ENCODE data around the gene SOX1. TPM values are rescaled to one million over a fixed set of nuclear protein-coding genes. Genes with fewer than 3 reads are reported as not detected.

The SOX1 gene
- total RNA-seq, 1 donor from 2014 or later = not detected

DNA sequence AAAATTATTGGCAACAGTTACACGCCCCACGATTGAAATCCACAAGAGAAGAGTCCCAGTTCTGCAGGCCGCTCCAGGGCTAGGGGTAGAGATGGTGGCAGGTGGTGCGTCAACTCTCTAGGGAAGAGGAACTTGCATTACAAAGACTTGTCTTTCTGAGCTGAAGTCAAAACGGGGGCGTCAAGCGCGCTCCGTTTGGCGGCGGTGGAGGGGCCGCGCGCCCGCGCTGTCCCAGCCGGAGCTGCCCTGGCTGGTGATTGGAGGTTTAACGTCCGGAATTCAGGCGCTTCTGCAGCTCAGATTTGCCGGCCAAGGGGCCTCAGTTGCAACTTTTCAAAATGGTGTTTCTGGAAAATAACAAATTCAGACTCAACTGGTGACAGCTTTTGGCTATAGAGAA, 38.9 kb downstream of the SOX1 start:
- DNase-seq (ENCODE audit: low spot score) = no peak
- intact Hi-C loops (cut with micrococcal nuclease) = loop anchor here (10.0 kb wide), 1 partner anchor 51 kb away; no protein-coding TSS in a partner anchor
- no peaks in the 10 kb centered on the region for H3K36me3 Mint-ChIP-seq (ENCODE audit: low read depth)
- no peak overlapping the region for H3K27ac Mint-ChIP-seq
- H3K9me3 Mint-ChIP-seq = no peaks in the 10 kb centered on the region
- H3K4me3 Mint-ChIP-seq = no peak overlapping the region
- peaks cover 39% of the 10 kb centered on the region for H3K27me3 Mint-ChIP-seq (ENCODE audit: insufficient read depth)
- H3K4me1 Mint-ChIP-seq (ENCODE audit: low read depth) = no peaks in the 10 kb centered on the region

DNA sequence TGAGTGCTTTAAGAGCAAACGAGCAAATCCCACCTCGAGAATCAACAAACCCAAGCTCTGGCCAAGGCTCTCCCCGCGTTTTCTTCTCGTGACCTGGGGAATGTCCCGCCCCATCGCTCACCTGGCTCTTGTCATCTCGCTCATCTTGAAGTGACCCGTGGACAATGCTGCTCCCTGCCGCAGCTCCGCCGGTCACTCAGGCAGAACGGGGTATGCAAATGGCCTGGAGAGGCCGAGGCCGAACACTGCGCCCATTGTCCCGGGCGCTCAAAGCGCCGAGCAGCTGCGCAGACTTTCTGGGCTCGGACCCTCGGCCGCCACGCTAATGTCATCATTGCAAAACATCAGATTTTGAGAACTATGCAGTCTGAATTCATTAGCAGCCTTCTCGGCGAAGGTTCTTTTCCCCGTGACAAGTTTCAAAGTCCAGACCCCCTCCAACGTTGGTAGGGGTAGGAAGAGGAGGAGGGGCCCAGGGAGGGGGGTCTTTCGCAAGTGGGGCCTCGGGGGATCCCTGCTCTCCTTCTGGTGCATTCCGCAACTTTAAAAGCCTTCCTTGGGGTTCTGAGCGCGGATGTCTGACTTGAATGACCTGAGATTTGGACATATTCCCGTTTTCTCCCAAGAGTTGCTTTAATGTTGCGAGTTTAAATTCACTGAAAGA, 39.7 kb downstream of the SOX1 start:
- no peak overlapping the region for H3K4me3 Mint-ChIP-seq
- no peaks in the 10 kb centered on the region for H3K4me1 Mint-ChIP-seq (ENCODE audit: low read depth)
- H3K27ac Mint-ChIP-seq = no peak overlapping the region
- intact Hi-C loops (cut with micrococcal nuclease) = loop anchor here (10.0 kb wide), 1 partner anchor 52 kb away; no protein-coding TSS in a partner anchor
- H3K27me3 Mint-ChIP-seq (ENCODE audit: insufficient read depth) = peaks cover 39% of the 10 kb centered on the region
- DNase-seq (ENCODE audit: low spot score) = no peak
- no peaks in the 10 kb centered on the region for H3K9me3 Mint-ChIP-seq
- H3K36me3 Mint-ChIP-seq (ENCODE audit: low read depth) = no peaks in the 10 kb centered on the region

DNA sequence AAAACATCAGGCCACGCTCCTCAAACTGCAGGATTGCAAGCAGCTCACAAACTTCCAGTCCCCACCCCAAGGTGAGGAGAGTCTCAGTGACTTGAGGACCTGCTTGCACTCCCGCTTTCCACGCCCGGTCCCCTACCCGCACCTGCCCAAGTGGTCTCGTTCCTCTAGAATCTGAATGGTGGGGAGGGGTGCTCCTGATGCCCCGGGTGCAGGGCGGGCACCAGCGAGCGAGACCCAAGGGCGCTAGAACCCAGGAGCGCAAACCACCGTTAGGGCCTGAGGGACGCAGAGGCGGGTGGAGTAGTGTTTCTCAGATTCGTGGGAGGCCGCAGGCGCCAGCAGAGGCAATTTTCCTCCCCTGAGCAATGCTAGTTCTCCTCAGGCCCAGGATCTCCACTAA, 40.3 kb downstream of the SOX1 start:
- no peaks in the 10 kb centered on the region for H3K9me3 Mint-ChIP-seq
- no peaks in the 10 kb centered on the region for H3K36me3 Mint-ChIP-seq (ENCODE audit: low read depth)
- peaks cover 39% of the 10 kb centered on the region for H3K27me3 Mint-ChIP-seq (ENCODE audit: insufficient read depth)
- no peak overlapping the region for H3K4me3 Mint-ChIP-seq
- no peak overlapping the region for H3K27ac Mint-ChIP-seq
- intact Hi-C loops (cut with micrococcal nuclease) = loop anchor here (10.0 kb wide), 1 partner anchor 52 kb away; no protein-coding TSS in a partner anchor
- DNase-seq (ENCODE audit: low spot score) = no peak
- H3K4me1 Mint-ChIP-seq (ENCODE audit: low read depth) = no peaks in the 10 kb centered on the region

DNA sequence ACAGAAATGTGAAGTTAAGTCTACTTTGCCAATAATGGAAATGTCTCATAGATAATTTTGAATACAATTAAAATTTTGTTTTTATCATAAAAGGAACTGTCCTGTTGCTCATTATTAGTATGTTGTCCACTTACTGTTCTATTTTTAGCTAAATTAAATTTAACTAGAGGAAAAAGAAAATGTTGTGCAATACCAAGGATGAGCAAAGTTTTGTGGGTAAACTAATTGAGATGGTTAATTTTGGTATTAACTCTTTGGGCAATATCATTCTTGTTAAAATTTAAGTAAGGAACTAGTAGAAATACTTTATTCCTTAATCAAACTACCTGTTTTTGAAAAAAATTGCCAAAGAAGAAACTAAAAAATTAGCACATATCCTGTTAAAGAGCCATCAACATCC, 43.5 kb downstream of the SOX1 start:
- Mint-ChIP-seq H3K36me3 (ENCODE audit: low read depth) (no peaks in the 10 kb centered on the region), H3K4me1 (ENCODE audit: low read depth) (peaks cover 5% of the 10 kb centered on the region), H3K9me3 (no peaks in the 10 kb centered on the region), H3K27me3 (ENCODE audit: insufficient read depth) (peaks cover 41% of the 10 kb centered on the region), H3K27ac (no peak overlapping the region), H3K4me3 (no peak overlapping the region)
- intact Hi-C loops (cut with micrococcal nuclease) = no loop called here
- no peak for DNase-seq (ENCODE audit: low spot score)

DNA sequence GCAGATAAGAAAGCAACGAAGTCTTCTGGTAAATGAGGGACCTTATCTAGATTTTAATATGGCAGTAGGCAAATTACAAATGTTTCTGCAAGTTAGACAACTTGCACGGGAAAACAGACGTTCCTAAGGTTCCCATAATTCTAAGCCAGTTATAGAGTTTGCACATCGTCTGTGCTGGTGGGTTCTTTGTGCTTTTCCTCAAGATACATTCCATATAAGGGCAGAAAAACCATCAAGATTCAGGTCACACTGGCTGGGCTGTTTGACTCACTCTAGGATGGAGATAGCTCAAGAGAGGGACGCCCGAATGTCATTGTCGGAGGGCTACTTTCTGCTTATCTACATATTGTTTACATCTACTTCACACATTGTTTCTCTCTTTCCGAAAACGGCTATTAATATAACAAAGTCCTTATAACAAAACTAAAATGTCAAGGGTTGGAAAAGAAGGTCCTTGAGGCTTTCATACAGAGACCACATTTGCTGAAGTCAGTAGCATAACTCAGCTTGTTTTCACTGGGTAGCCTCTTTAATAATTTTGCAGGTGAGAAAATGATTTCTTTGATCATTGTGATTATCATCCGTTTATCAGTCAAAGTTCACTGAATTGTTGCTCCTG, 44.4 kb downstream of the SOX1 start:
- no peak overlapping the region for H3K27ac Mint-ChIP-seq
- H3K4me3 Mint-ChIP-seq = no peak overlapping the region
- peaks cover 5% of the 10 kb centered on the region for H3K4me1 Mint-ChIP-seq (ENCODE audit: low read depth)
- H3K27me3 Mint-ChIP-seq (ENCODE audit: insufficient read depth) = peaks cover 35% of the 10 kb centered on the region
- intact Hi-C loops (cut with micrococcal nuclease) = no loop called here
- no peaks in the 10 kb centered on the region for H3K9me3 Mint-ChIP-seq
- DNase-seq (ENCODE audit: low spot score) = no peak
- H3K36me3 Mint-ChIP-seq (ENCODE audit: low read depth) = no peaks in the 10 kb centered on the region

DNA sequence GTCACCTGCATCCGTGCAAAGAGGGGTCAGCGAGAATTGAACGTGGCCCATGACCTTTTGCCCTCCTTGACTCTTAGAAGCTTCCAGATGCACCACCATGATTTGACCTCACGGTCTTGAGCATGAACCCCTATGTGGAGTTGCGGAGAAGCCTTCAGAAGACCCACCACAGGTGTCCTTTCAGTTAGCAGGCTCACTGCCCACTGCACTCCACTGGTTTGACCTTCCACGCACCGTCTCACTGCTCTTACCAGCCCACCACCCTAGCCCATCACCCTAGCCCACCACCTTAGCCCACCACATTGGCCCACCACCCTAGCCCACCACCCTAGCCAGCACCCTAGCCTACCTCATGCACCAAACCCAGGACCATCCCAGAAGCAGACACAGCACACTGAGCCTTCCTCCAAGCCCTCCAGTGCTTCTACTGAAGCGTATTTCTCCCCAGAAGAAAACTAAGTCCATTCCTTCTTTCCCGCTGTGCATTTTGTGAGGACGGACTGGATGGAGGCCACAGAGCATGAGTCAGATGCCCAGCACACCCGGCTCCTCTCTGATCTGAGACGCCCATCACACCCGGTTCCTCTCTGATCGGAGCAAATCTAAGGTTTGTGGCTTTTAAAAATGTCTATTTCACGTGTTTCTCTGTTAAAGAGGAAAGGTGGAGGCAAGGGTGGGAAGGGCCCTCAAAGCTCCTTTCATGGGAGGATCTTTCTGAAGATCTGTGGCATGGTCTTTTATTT, 45.8 kb downstream of the SOX1 start:
- Mint-ChIP-seq H3K36me3 (ENCODE audit: low read depth) (no peaks in the 10 kb centered on the region), H3K4me1 (ENCODE audit: low read depth) (peaks cover 5% of the 10 kb centered on the region), H3K9me3 (no peaks in the 10 kb centered on the region), H3K4me3 (no peak overlapping the region), H3K27ac (no peak overlapping the region), H3K27me3 (ENCODE audit: insufficient read depth) (peaks cover 25% of the 10 kb centered on the region)
- no peak for DNase-seq (ENCODE audit: low spot score)
- intact Hi-C loops (cut with micrococcal nuclease) = no loop called here

DNA sequence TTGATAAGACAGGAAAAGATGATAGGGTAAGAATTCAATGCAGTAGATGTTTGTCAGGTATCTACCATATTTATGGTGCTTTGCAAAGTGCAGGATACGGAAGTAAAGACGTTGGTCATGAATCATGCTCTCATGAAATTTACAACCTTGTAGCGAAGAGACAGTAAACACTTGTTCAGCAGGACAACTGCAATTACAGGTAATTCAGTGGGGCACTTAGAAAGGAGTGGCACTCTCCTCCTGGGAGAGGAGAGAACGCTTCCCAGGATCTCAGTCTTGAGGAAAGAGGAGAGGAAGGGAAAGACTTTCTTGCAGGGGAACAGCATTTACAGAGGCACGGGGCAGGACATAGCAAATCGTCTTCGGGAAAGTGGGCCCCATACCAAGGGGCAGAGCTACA, 46.4 kb downstream of the SOX1 start:
- H3K4me1 Mint-ChIP-seq (ENCODE audit: low read depth) = peaks cover 5% of the 10 kb centered on the region
- no peak for DNase-seq (ENCODE audit: low spot score)
- H3K27me3 Mint-ChIP-seq (ENCODE audit: insufficient read depth) = peaks cover 24% of the 10 kb centered on the region
- no peaks in the 10 kb centered on the region for H3K36me3 Mint-ChIP-seq (ENCODE audit: low read depth)
- H3K4me3 Mint-ChIP-seq = no peak overlapping the region
- H3K9me3 Mint-ChIP-seq = no peaks in the 10 kb centered on the region
- intact Hi-C loops (cut with micrococcal nuclease) = no loop called here
- H3K27ac Mint-ChIP-seq = no peak overlapping the region

DNA sequence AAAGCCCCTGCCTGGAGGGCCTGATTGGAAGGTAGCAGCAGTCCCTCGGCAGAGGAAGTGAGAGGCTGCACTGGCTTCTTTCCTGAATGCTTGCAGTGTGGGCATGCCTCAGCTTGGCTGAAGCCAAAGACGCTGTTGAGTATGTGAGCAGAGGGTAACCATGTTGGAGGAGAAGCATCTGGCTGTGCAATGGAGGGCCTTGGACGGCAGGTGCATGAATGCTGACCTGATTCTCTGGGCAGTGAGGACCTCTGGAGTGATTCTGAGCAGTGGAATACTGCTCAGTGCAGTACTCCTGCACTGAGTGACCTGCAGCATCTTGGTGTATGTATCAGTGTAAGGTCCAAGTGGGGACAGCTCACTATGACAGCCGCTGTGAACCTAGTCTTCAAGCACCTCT, 46.9 kb downstream of the SOX1 start:
- DNase-seq (ENCODE audit: low spot score) = no peak
- H3K27ac Mint-ChIP-seq = no peak overlapping the region
- H3K36me3 Mint-ChIP-seq (ENCODE audit: low read depth) = no peaks in the 10 kb centered on the region
- no peaks in the 10 kb centered on the region for H3K9me3 Mint-ChIP-seq
- no peak overlapping the region for H3K4me3 Mint-ChIP-seq
- intact Hi-C loops (cut with micrococcal nuclease) = no loop called here
- H3K27me3 Mint-ChIP-seq (ENCODE audit: insufficient read depth) = peaks cover 21% of the 10 kb centered on the region
- peaks cover 5% of the 10 kb centered on the region for H3K4me1 Mint-ChIP-seq (ENCODE audit: low read depth)

DNA sequence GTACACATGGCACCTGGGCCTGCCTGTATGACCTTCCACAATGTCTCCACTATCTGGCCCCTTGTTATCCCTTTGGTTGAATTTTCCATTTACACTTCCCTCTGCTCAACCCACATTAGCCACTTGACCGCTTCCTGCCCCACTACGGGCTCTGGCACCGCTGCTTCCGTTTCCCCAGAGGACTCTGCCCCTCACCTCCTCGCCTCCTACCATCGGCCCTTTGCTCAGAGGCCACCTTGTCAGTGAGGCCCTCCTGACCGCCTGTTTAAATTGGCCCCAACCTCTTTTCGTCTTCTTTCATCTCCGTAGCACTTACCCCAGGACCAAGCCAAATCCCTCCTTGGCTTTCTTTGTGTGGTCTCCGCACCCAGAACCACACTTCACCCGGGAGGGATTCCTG, 47.4 kb downstream of the SOX1 start:
- Mint-ChIP-seq H3K9me3 (no peaks in the 10 kb centered on the region), H3K27me3 (ENCODE audit: insufficient read depth) (peaks cover 21% of the 10 kb centered on the region), H3K4me1 (ENCODE audit: low read depth) (peaks cover 5% of the 10 kb centered on the region), H3K27ac (no peak overlapping the region), H3K4me3 (no peak overlapping the region), H3K36me3 (ENCODE audit: low read depth) (no peaks in the 10 kb centered on the region)
- DNase-seq (ENCODE audit: low spot score) = no peak
- intact Hi-C loops (cut with micrococcal nuclease) = no loop called here

DNA sequence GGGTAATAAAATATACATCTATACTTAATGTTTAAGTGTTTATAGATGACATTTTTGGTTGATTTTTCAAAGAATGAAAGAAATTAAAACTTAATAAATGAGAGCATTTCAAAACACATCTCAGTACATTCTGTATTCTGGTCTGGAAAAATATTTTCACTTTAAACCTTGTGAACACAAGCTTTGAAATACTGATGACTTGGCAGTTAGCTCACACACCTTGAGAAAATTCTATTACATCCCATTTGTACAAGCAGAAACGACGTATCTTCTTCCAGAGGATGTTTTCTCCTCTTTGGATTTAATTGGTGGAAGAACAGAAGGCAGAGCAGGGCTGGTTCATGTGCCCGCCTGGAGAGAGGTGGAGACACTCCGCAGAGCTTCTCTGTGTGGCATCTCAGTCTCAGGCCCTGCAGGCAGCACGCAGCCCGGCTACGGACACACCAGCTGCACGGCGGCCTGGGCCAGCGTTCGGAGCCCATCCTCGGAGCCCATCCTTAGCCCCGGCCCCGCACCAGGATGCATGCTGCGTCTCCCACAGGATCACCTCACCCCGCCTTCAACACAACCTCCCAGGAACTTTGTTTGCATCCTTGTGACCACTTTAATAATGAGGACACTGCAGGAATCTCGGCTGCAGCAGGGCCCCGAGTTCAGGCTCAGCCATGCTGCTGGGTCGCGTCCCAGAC, 48.6 kb downstream of the SOX1 start:
- Mint-ChIP-seq H3K4me3 (no peak overlapping the region), H3K36me3 (ENCODE audit: low read depth) (no peaks in the 10 kb centered on the region), H3K9me3 (no peaks in the 10 kb centered on the region), H3K4me1 (ENCODE audit: low read depth) (peaks cover 5% of the 10 kb centered on the region), H3K27ac (no peak overlapping the region), H3K27me3 (ENCODE audit: insufficient read depth) (peaks cover 19% of the 10 kb centered on the region)
- no peak for DNase-seq (ENCODE audit: low spot score)
- intact Hi-C loops (cut with micrococcal nuclease) = no loop called here

DNA sequence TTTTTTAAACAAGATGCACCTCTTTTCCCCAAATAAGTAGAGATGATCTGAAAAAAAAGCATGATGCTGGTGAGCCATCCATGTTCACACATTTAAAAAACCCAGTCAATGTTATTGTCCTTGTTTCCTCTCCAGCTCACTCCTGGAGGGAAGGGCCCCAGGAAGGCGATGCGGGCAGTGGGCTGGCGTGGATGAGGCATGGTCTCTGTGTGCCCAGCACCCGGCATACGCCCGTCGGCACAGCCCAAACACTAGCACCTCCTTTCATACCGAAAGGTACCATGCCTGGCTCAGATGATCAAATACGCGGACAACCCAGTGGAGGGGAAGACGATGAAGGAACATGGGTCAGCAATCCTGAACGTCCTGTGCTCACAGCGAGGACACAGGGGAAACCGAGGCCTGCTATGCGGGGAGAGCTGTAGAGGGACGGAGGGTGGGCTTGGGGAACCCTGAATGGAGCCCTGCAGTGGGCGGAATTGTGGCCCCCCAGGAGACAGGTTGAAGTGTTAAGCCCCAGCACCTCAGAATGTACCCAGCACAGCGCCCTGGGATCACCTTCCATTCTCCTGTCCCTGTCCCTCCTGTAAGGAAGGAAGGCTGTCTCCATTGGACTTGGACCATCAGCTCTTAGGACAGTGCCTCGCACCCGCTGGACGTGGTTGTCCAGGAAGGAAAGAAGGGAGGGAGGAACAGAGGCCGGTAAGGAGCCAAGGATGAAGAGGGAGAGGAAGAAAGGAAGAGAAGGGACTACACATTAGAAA, 49.4 kb downstream of the SOX1 start:
- intact Hi-C loops (cut with micrococcal nuclease) = no loop called here
- H3K9me3 Mint-ChIP-seq = no peaks in the 10 kb centered on the region
- H3K27ac Mint-ChIP-seq = no peak overlapping the region
- peaks cover 13% of the 10 kb centered on the region for H3K27me3 Mint-ChIP-seq (ENCODE audit: insufficient read depth)
- DNase-seq (ENCODE audit: low spot score) = no peak
- H3K4me3 Mint-ChIP-seq = no peak overlapping the region
- peaks cover 5% of the 10 kb centered on the region for H3K4me1 Mint-ChIP-seq (ENCODE audit: low read depth)
- no peaks in the 10 kb centered on the region for H3K36me3 Mint-ChIP-seq (ENCODE audit: low read depth)

DNA sequence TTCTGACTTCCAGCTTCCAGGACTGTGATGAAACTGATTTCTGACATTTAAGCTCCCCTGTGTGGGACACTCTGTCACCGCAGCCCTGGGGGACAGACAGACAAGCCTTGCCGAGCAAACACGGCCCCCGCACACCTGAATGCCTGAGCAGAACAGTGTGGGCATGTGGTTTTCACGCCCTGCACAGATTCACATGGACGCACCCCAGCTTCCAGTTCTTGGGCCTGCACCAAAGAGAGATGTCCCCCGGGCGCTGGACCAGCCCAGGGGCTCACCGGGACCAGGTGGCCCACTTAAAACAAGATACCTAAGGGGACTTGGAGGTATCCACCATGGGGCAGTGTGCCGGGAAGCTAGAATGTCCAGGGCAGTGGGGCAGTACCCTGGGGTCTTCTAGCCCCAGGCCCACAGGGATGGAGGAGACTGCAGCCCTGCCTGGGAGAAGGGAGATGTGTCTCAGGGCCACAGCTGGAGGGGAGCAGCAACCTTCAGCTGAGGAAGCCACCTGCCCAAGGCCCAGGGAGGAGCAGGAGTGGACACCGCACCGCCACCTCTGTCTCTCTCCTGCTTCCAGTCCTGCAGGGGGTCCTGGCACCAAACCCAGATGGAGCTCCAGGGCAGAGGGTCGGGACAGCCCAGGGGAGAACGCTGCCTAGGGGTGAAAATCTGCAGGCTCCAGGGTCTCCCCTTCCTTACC, 50.5 kb downstream of the SOX1 start:
- no peak for DNase-seq (ENCODE audit: low spot score)
- Mint-ChIP-seq H3K4me1 (ENCODE audit: low read depth) (peaks cover 5% of the 10 kb centered on the region), H3K9me3 (no peaks in the 10 kb centered on the region), H3K27ac (no peak overlapping the region), H3K27me3 (ENCODE audit: insufficient read depth) (peaks cover 7% of the 10 kb centered on the region), H3K36me3 (ENCODE audit: low read depth) (no peaks in the 10 kb centered on the region), H3K4me3 (no peak overlapping the region)
- intact Hi-C loops (cut with micrococcal nuclease) = no loop called here

All from activated T-helper 1 cell treated with anti-CD3 and anti-CD28 coated beads, Interleukin-12 subunit alpha, Interleukin-12 subunit beta, Interleukin-2, Interleukin-4 antibody, amounts not matched to agents 30 ng/mL and 10 ng/mL and 1 ng/mL, durations not matched to agents 14 hours and 24 hours and 36 hours (primary cell).